ENCODE data around the gene TMEM74B. TPM values are rescaled to one million over a fixed set of nuclear protein-coding genes. Genes with fewer than 3 reads are reported as not detected.

The TMEM74B gene
- total and polyA plus RNA-seq, 10 of the 15 experiments (the other 5 are each of a cell fraction or from before 2014, with no cell fraction given): 0.07 TPM; not detected in 9

- TF ChIP-seq SUZ12 (IDR thresholded peaks at IDR 0.05; ENCODE audit: unreplicated experiment): no peak
- TF ChIP-seq MAX (IDR thresholded peaks at IDR 0.05; ENCODE audit: low read depth, low read length): no peak
- TF ChIP-seq NR2C2 (IDR thresholded peaks at IDR 0.05; ENCODE audit: borderline replicate concordance, control insufficient read depth, insufficient read length, low read depth): no peak
- TF ChIP-seq, protein P1, sequence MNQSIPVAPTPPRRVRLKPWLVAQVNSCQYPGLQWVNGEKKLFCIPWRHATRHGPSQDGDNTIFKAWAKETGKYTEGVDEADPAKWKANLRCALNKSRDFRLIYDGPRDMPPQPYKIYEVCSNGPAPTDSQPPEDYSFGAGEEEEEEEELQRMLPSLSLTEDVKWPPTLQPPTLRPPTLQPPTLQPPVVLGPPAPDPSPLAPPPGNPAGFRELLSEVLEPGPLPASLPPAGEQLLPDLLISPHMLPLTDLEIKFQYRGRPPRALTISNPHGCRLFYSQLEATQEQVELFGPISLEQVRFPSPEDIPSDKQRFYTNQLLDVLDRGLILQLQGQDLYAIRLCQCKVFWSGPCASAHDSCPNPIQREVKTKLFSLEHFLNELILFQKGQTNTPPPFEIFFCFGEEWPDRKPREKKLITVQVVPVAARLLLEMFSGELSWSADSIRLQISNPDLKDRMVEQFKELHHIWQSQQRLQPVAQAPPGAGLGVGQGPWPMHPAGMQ (IDR thresholded peaks at IDR 0.05; ENCODE audit: borderline replicate concordance): no peak
- no peak for TF ChIP-seq CEBPB (IDR thresholded peaks at IDR 0.05; ENCODE audit: borderline replicate concordance in 1 of 2, low read depth in 2 of 2, low read length in 2 of 2)
- no peak for TF ChIP-seq MYC (IDR thresholded peaks at IDR 0.05; ENCODE audit: insufficient read depth, insufficient read length, insufficient replicate concordance, low read length, severe bottlenecking)
- no peak for TF ChIP-seq SIX5 (IDR thresholded peaks at IDR 0.05; ENCODE audit: low read depth, low read length, severe bottlenecking)
- TF ChIP-seq CHD4 (IDR thresholded peaks at IDR 0.05): no peak
- TF ChIP-seq YY1 (IDR thresholded peaks at IDR 0.05; ENCODE audit: low read depth, low read length): no peak
Observed at GRCh38 chr20:1164871-1165270, 19.9 kb downstream of the TMEM74B start (continued).

GRCh38 chr20:1163653-1164052 is 21.1 kb downstream of the TMEM74B start:
- FAIRE-seq (peak; percentile 18), ATAC-seq (no peak), DNase-seq (ENCODE audit: low read depth, low spot score) (no peak)
- intact Hi-C loops (cut with micrococcal nuclease; ENCODE audit: unreplicated experiment) (no loop called here), in situ Hi-C loops (cut with MboI) (no loop called here)
- no peaks in the 10 kb centered on the region for H4K20me1 ChIP-seq (ENCODE audit: control insufficient read depth, insufficient read depth)
- ChIA-PET POLR2A (no interaction called here), CTCF (no interaction called here), RAD21 (ENCODE audit: unreplicated experiment) (no interaction called here), SMC1A (ENCODE audit: uncharacterized antibody, unreplicated experiment) (no interaction called here)
- peaks cover 21 to 47% of the 10 kb centered on the region in 2 experiments for H3K36me3 ChIP-seq (ENCODE audit: control insufficient read depth in 2 of 2, insufficient read depth in 2 of 2, low read length in 1 of 2)
- BruUV-seq (replicated peaks): no TSS peak
- H2AFZ ChIP-seq (ENCODE audit: control insufficient read depth, low read depth, low read length): no peak overlapping the region
- WGBS (ENCODE audit: insufficient coverage, insufficient replicate concordance, low lambda C conversion rate, missing lambda C conversion rate): 47% methylated on average over 2 of the region's 2 CpGs
- no peaks in the 10 kb centered on the region for H3K27me3 ChIP-seq (replicated peaks in 1 of 2; ENCODE audit: control insufficient read depth in 2 of 2, insufficient read depth in 2 of 2, low read length in 1 of 2)
- H3K27ac ChIP-seq (ENCODE audit: control insufficient read depth, insufficient read depth): no peak overlapping the region
- H3K79me2 ChIP-seq (ENCODE audit: control insufficient read depth, insufficient read depth, low read length): no peaks in the 10 kb centered on the region
- H3K4me2 ChIP-seq (ENCODE audit: control insufficient read depth, insufficient read depth): peak overlapping the region; percentile 26
- TF ChIP-seq CHD1 (IDR thresholded peaks at IDR 0.05; ENCODE audit: low read depth, low read length) (no peak), E2F4 (IDR thresholded peaks at IDR 0.05; ENCODE audit: low read depth, low read length) (no peak), LARP7 (IDR thresholded peaks at IDR 0.05) (no peak), ATF2 (IDR thresholded peaks at IDR 0.05; ENCODE audit: low read length) (no peak), BRCA1 (IDR thresholded peaks at IDR 0.05; ENCODE audit: low read depth, low read length) (no peak)
- TF ChIP-seq, protein P2, sequence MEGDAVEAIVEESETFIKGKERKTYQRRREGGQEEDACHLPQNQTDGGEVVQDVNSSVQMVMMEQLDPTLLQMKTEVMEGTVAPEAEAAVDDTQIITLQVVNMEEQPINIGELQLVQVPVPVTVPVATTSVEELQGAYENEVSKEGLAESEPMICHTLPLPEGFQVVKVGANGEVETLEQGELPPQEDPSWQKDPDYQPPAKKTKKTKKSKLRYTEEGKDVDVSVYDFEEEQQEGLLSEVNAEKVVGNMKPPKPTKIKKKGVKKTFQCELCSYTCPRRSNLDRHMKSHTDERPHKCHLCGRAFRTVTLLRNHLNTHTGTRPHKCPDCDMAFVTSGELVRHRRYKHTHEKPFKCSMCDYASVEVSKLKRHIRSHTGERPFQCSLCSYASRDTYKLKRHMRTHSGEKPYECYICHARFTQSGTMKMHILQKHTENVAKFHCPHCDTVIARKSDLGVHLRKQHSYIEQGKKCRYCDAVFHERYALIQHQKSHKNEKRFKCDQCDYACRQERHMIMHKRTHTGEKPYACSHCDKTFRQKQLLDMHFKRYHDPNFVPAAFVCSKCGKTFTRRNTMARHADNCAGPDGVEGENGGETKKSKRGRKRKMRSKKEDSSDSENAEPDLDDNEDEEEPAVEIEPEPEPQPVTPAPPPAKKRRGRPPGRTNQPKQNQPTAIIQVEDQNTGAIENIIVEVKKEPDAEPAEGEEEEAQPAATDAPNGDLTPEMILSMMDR (IDR thresholded peaks at IDR 0.05 in 2 of 3, conservative IDR thresholded peaks at IDR 0.05 in 1 of 3; ENCODE audit: control insufficient read depth in 2 of 3, extremely low read depth in 1 of 3, insufficient read depth in 1 of 3, low read depth in 3 of 3, low read length in 3 of 3): no peak
- no peak overlapping the region for H3K9ac ChIP-seq (ENCODE audit: control insufficient read depth, insufficient read depth, low read length)
- no peak overlapping the region for H3K4me3 ChIP-seq
- H3K4me1 ChIP-seq (ENCODE audit: control insufficient read depth, insufficient read depth, low read length): peaks cover 7% of the 10 kb centered on the region; the same call in 1 of the 2 replicates
- H3K9me3 ChIP-seq (replicated peaks; ENCODE audit: control insufficient read depth, insufficient read depth, low read length): no peaks in the 10 kb centered on the region

Measured in GM12878 (cell line).